ENCODE data around the gene TNFRSF8. TPM values are rescaled to one million over a fixed set of nuclear protein-coding genes. Genes with fewer than 3 reads are reported as not detected.

TNFRSF8 gene
- total RNA-seq, 2 experiments from 2014 or later = 0.17 to 0.22 TPM

- Mint-ChIP-seq H3K27ac (no peak overlapping the region), H3K4me3 (no peak overlapping the region), H3K4me1 (peaks cover 32% of the 10 kb centered on the region), H3K27me3 (no peaks in the 10 kb centered on the region), H3K36me3 (no peaks in the 10 kb centered on the region), H3K9me3 (no peaks in the 10 kb centered on the region)
- ATAC-seq (ENCODE audit: low read depth) (no peak), DNase-seq (no peak)
- POLR2A ChIA-PET = interaction anchor here (0.8 to 1.9 kb wide), 4 partner anchors 8 to 35 kb away, joined by 3 to 7 read pairs (median 6); no protein-coding TSS in a partner anchor
These were observed 79.2 kb downstream of the TNFRSF8 start for GRCh38 chr1:12142141-12142823.

- H3K9me3 Mint-ChIP-seq = no peaks in the 10 kb centered on the region
- DNase-seq (no peak), ATAC-seq (ENCODE audit: low read depth) (no peak)
- H3K27ac Mint-ChIP-seq = peak overlapping the region; percentile 85
- no peaks in the 10 kb centered on the region for H3K36me3 Mint-ChIP-seq
- H3K4me3 Mint-ChIP-seq = peak overlapping the region; percentile 29
- POLR2A ChIA-PET = interaction anchor here (0.8 to 1.9 kb wide), 3 partner anchors 9 to 35 kb away, joined by 3 to 7 read pairs (median 6); no protein-coding TSS in a partner anchor
- peaks cover 39% of the 10 kb centered on the region for H3K4me1 Mint-ChIP-seq
- H3K27me3 Mint-ChIP-seq = no peaks in the 10 kb centered on the region
These were observed 80.0 kb downstream of the TNFRSF8 start for GRCh38 chr1:12142891-12143630.

DNA sequence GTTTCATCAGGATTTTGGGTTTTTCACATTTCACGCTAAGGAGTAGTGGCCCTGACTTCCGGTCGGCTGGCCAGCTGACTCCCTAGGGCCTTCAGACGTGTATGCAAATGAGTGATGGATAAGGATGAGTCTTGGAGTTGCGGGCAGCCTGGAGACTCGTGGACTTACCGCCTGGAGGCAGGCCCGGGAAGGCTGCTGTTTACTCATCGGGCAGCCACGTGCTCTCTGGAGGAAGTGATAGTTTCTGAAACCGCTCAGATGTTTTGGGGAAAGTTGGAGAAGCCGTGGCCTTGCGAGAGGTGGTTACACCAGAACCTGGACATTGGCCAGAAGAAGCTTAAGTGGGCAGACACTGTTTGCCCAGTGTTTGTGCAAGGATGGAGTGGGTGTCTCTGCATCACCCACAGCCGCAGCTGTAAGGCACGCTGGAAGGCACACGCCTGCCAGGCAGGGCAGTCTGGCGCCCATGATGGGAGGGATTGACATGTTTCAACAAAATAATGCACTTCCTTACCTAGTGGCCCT lies 80.6 kb downstream of the TNFRSF8 start:
- POLR2A ChIA-PET = no interaction called here
- Mint-ChIP-seq H3K27me3 (no peaks in the 10 kb centered on the region), H3K27ac (peak overlapping the region; percentile 85), H3K9me3 (no peaks in the 10 kb centered on the region), H3K4me3 (peak overlapping the region; percentile 29), H3K4me1 (peaks cover 45% of the 10 kb centered on the region), H3K36me3 (no peaks in the 10 kb centered on the region)
- DNase-seq (no peak), ATAC-seq (ENCODE audit: low read depth) (no peak)

GRCh38 chr1:12144236-12144635 lies 81.1 kb downstream of the TNFRSF8 start:
- peaks cover 1% of the 10 kb centered on the region for H3K9me3 Mint-ChIP-seq
- H3K27ac Mint-ChIP-seq = peak overlapping the region; percentile 85
- H3K36me3 Mint-ChIP-seq = no peaks in the 10 kb centered on the region
- H3K27me3 Mint-ChIP-seq = no peaks in the 10 kb centered on the region
- DNase-seq = no peak
- POLR2A ChIA-PET = interaction anchor here (0.7 to 4.3 kb wide), 3 partner anchors 17 to 56 kb away, joined by 3 to 40 read pairs (median 4); no protein-coding TSS in a partner anchor
- H3K4me3 Mint-ChIP-seq = no peak overlapping the region
- no peak for ATAC-seq (ENCODE audit: low read depth)
- peaks cover 51% of the 10 kb centered on the region for H3K4me1 Mint-ChIP-seq

DNA sequence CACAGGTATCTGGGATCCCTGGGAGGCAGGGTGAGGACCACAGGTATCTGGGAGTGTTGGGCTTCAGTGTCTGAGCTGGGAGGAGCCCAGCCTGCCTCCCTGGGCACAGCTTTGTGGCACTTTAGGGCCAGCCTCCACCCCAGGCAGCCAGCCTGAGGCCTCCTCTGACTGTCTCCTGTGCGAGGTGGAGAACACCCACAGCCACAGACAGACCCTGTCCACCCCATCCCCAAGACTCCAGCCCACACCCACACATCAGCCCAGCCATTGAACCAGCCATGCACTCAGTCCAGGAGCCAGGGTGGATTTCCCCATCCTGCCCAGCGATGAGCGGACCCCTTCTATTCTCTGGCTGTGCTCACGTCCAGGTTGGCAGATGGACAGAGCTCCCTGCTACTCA lies 81.9 kb downstream of the TNFRSF8 start:
- H3K4me3 Mint-ChIP-seq = no peak overlapping the region
- ATAC-seq (ENCODE audit: low read depth) = no peak

DNA sequence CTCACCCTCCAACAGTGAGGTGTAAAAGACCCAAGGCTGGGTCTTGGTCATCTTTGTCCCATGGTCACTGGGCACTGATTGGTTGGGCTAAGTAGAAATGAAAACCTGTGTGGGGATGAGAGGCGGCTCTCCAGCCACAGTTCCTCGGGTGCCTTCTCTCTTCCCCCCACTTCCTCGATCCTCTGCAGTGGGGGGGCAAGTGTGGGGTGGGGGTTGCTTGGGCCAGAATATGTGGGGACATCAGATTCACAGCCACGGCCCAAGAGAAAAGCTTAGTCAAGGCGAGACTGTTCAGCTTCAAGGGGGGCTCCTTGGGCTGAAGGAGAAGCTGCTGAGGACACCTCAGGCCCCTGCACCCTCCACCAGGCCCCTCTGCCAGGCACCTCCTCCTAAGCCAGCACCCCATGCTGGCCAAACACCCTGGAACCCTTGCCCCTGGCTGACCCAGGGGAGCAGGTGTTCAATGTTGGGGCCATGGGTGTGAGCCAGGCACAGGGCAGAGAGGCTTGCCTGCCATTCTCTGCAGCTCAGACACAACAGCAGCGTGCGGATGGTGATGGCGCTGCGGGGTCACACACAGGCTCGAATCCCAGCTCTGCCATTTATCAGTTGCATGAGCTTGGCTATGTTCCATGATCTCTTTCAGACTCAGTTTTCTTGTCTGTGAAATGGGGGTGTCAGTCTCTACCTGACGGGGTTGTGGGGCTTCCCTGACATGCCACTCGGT lies 82.7 kb downstream of the TNFRSF8 start:
- DNase-seq (no peak), ATAC-seq (ENCODE audit: low read depth) (no peak)
- peaks cover 6% of the 10 kb centered on the region for H3K36me3 Mint-ChIP-seq
- H3K9me3 Mint-ChIP-seq = peaks cover 1% of the 10 kb centered on the region
- H3K4me1 Mint-ChIP-seq = peaks cover 65% of the 10 kb centered on the region
- no peaks in the 10 kb centered on the region for H3K27me3 Mint-ChIP-seq
- no peak overlapping the region for H3K4me3 Mint-ChIP-seq
- POLR2A ChIA-PET = interaction anchor here (1.5 to 4.3 kb wide), 3 partner anchors 12 to 238 kb away, joined by 5 to 40 read pairs (median 14); no protein-coding TSS in a partner anchor
- H3K27ac Mint-ChIP-seq = peak overlapping the region; percentile 99

More for the DNA sequence above, 81.9 kb downstream of the TNFRSF8 start:
- H3K9me3 Mint-ChIP-seq = peaks cover 1% of the 10 kb centered on the region
- peaks cover 58% of the 10 kb centered on the region for H3K4me1 Mint-ChIP-seq
- POLR2A ChIA-PET = interaction anchor here (1.2 to 4.3 kb wide), 2 partner anchors 16 to 55 kb away, joined by 3 to 40 read pairs; no protein-coding TSS in a partner anchor
- H3K27me3 Mint-ChIP-seq = no peaks in the 10 kb centered on the region
- no peak for DNase-seq
- H3K36me3 Mint-ChIP-seq = peaks cover 4% of the 10 kb centered on the region
- H3K27ac Mint-ChIP-seq = peak overlapping the region; percentile 99

- POLR2A ChIA-PET = interaction anchor here (1.5 to 7.2 kb wide), 5 partner anchors 11 to 238 kb away, joined by 5 to 67 read pairs (median 40); partner anchors contain the start of gene TNFRSF1B
- no peak for ATAC-seq (ENCODE audit: low read depth)
These were observed 83.4 kb downstream of the TNFRSF8 start for GRCh38 chr1:12146343-12147112.

DNA sequence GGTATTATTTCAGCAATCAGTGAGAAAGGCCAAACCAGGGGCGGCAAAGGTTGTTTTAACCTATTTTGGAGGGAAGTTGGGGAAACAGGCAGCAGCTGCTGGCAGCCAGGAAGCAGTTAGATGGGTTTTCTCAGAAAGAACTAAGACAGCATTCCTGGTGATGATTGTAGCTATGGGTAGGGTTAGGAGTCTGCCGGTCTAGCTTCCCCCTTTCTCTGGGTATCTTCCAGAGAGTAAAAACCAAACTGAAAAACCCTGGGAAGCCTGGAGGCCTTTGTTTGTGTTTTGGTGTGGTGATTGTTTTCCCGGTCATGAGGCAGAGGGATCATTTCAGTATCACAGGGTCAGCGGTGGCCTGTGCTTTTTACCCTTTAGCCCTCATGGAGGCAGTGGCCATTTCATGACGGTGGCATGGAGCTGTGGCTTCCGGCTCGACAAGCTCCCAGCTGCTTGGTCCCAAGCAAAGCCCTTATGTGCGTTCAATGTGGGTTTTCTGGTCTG lies 84.1 kb downstream of the TNFRSF8 start:
- no peaks in the 10 kb centered on the region for H3K27me3 Mint-ChIP-seq
- peaks cover 10% of the 10 kb centered on the region for H3K36me3 Mint-ChIP-seq
- H3K9me3 Mint-ChIP-seq = peaks cover 1% of the 10 kb centered on the region
- POLR2A ChIA-PET = interaction anchor here (1.1 to 7.2 kb wide), 7 partner anchors 8 to 239 kb away, joined by 3 to 67 read pairs (median 14); partner anchors contain the start of gene TNFRSF1B
- H3K4me1 Mint-ChIP-seq = peaks cover 80% of the 10 kb centered on the region
- DNase-seq (no peak), ATAC-seq (ENCODE audit: low read depth) (no peak)
- H3K27ac Mint-ChIP-seq = peak overlapping the region; percentile 99
- peak overlapping the region; percentile 66 for H3K4me3 Mint-ChIP-seq

More at GRCh38 chr1:12146343-12147112, 83.4 kb downstream of the TNFRSF8 start:
- Mint-ChIP-seq H3K4me3 (peak overlapping the region; percentile 66), H3K27me3 (no peaks in the 10 kb centered on the region), H3K9me3 (peaks cover 1% of the 10 kb centered on the region), H3K27ac (peak overlapping the region; percentile 99), H3K36me3 (peaks cover 6% of the 10 kb centered on the region), H3K4me1 (peaks cover 73% of the 10 kb centered on the region)
- no peak for DNase-seq

DNA sequence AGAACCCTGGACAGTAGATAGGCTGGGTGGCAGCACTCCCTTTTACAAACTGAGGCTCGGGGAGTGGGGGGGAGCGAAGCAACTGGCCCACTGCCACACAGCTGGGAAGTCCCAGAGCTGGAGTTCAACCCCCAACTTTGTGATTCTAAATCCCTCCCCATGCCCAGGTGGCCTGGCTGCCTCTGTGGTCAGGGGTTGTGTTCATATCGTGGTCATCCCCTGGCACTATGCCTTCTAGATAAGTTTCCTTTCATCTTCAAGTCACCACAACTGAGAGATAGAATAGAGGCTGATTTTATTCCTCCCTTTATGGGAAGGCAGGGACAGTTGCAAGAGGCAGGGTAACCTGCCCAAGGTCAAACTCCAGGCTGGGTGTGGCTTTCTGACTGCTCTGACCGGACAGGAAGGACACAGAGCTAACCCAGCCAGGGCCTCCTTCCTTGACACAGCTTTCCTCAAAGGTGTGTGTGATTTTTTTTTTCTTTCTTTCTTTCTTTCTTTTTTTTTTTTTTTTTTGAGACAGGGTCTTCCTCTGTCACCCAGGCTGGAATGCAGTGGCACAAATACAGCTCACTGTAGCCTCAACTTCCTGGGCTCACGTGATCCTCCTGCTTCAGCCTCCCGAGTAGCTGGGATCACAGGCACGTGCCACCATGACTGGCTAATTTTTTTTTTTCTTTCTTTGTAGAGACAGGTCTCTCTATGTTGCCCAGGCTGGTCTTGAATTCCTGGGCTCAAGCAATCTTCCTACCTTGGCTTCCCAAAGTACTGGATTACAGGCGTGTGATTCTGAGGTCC lies 85.3 kb downstream of the TNFRSF8 start:
- Mint-ChIP-seq H3K36me3 (peaks cover 10% of the 10 kb centered on the region), H3K9me3 (peaks cover 1% of the 10 kb centered on the region), H3K27ac (peak overlapping the region; percentile 99), H3K27me3 (no peaks in the 10 kb centered on the region), H3K4me1 (peaks cover 89% of the 10 kb centered on the region), H3K4me3 (peak overlapping the region; percentile 82)
- ATAC-seq (ENCODE audit: low read depth) (no peak), DNase-seq (no peak)
- POLR2A ChIA-PET = interaction anchor here (1.1 to 7.2 kb wide), 10 partner anchors 9 to 29 kb away, joined by 3 to 108 read pairs (median 20); partner anchors contain the start of gene TNFRSF1B

DNA sequence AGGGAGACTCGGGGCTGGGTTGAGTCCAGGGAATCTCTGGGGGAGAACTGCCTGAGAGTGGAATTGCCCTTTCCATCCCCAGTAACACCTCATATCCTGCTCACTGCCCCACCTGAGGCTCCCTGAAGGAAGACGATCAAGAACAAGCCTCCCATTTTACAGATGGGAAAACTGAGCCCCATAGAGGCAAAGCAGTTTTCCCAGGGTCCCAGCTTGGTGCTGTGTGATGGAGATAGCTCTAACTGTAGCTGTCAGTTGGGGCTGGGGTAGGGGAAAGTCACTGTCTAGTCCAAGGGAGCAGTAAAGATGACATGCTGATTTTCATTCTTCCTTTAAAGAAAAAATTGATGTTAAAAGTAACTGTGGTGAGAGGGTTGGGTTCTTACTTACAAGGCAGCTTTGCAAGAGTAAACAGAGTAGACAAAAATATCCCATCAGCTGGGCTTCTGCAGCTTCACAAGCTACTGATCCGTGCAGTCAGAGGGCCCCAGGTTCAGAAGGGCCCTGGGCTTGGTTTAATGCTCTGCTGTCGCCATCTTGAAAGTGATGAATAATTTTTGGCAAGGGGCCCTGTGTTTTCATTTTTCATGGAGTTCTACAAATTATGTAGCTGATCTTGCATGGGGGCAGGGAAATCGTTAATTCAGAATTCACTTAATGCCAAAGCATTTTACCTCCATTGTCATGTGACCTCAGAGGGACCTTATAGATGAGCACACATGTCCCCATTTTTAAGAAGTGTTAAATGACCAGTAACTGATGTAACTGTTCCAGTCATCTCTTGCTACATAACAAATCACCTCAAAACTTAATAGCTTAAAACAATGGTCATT lies 86.1 kb downstream of the TNFRSF8 start:
- peak overlapping the region; percentile 99 for H3K27ac Mint-ChIP-seq
- POLR2A ChIA-PET = interaction anchor here (1.6 to 7.2 kb wide), 8 partner anchors 8 to 29 kb away, joined by 4 to 108 read pairs (median 20); partner anchors contain the start of gene TNFRSF1B
- H3K9me3 Mint-ChIP-seq = peaks cover 1% of the 10 kb centered on the region
- no peak for ATAC-seq (ENCODE audit: low read depth)
- peak overlapping the region; percentile 82 for H3K4me3 Mint-ChIP-seq
- no peak for DNase-seq
- no peaks in the 10 kb centered on the region for H3K27me3 Mint-ChIP-seq
- peaks cover 86% of the 10 kb centered on the region for H3K4me1 Mint-ChIP-seq
- H3K36me3 Mint-ChIP-seq = peaks cover 10% of the 10 kb centered on the region
